ENCODE data around the gene PRKCA. TPM values are rescaled to one million over a fixed set of nuclear protein-coding genes. Genes with fewer than 3 reads are reported as not detected.

Gene PRKCA
- total and polyA plus RNA-seq, 2 donors (not counting 3 experiments of a cell fraction or from before 2014, with no cell fraction given) = 7.5 to 34.2 TPM

DNA sequence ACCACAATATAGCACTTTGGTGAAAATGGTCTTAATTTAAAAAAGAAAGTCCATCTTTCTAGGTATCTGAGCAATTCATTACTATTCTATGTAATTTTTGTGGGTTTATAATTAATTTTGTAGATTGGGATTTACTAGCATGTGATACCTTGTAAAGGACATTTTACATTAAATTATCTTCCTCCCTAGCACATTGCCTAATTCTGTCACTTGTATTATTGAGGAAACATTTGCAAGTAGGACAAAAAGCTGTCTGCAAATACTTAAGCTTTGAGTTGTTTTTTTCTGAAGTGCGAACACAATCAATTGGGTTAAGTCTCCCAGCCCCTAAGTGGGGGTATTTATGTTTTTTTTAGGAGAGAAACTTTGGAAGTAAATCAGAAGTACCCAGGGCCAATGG is 167.0 kb downstream of the PRKCA start:
- FAIRE-seq = no peak
- TF ChIP-seq GATA2 (IDR thresholded peaks at IDR 0.05; ENCODE audit: insufficient read depth, insufficient read length, low read depth, low read length) (no peak), JUN (IDR thresholded peaks at IDR 0.05; ENCODE audit: borderline replicate concordance, insufficient read depth, insufficient read length, low read depth) (no peak), FOS (IDR thresholded peaks at IDR 0.05; ENCODE audit: borderline replicate concordance, insufficient read depth, low read length) (no peak), POLR2A (IDR thresholded peaks at IDR 0.05; ENCODE audit: low read depth, low read length) (no peak), EZH2 (IDR thresholded peaks at IDR 0.05; ENCODE audit: borderline replicate concordance, low read depth, low read length, severe bottlenecking) (no peak), CTCF (IDR thresholded peaks at IDR 0.05; ENCODE audit: extremely low read depth in 1 of 2, insufficient read depth in 1 of 2, low read depth in 1 of 2, low read length in 2 of 2) (no peak), POLR2AphosphoS5 (IDR thresholded peaks at IDR 0.05; ENCODE audit: insufficient read depth, low read depth, low read length) (no peak), MAX (IDR thresholded peaks at IDR 0.05; ENCODE audit: insufficient read depth, insufficient read length) (no peak), MYC (IDR thresholded peaks at IDR 0.05; ENCODE audit: low read depth, low read length) (no peak)
- Histone ChIP-seq H3K79me2 (ENCODE audit: control insufficient read depth, insufficient read depth, low read length) (peaks cover under 1% of the 10 kb centered on the region), H3K36me3 (ENCODE audit: control insufficient read depth in 2 of 2, extremely low read depth in 1 of 2, insufficient read depth in 2 of 2, low read length in 2 of 2) (no peaks in the 10 kb centered on the region), H3K4me2 (ENCODE audit: insufficient read depth, low read length) (no peak overlapping the region), H4K20me1 (replicated peaks; ENCODE audit: control insufficient read depth, extremely low read depth, insufficient read depth, low read length) (no peaks in the 10 kb centered on the region), H3K9me1 (replicated peaks; ENCODE audit: control insufficient read depth, extremely low read depth, insufficient read depth, low read length) (no peaks in the 10 kb centered on the region), H2AFZ (ENCODE audit: low read depth, low read length) (no peak overlapping the region), H3K27ac (ENCODE audit: insufficient read depth, low read depth, low read length) (no peak overlapping the region), H3K4me3 (replicated peaks in 1 of 3; ENCODE audit: insufficient read depth in 1 of 3, low read depth in 1 of 3, low read length in 3 of 3) (no peak overlapping the region), H3K9me3 (replicated peaks; ENCODE audit: control insufficient read depth, insufficient read depth, low read length) (no peaks in the 10 kb centered on the region), H3K27me3 (ENCODE audit: control insufficient read depth in 2 of 2, insufficient read depth in 2 of 2, low read length in 2 of 2) (no peaks in the 10 kb centered on the region), H3K9ac (replicated peaks; ENCODE audit: extremely low read depth, insufficient read depth, low read length) (no peak overlapping the region), H3K4me1 (ENCODE audit: control insufficient read depth, extremely low read depth, insufficient read depth, low read length) (peaks cover 38% of the 10 kb centered on the region)
- BruUV-seq (replicated peaks) = no TSS peak
- dilution Hi-C loops (cut with MboI; ENCODE audit: extremely low pct_ligation_motif_present, low sequenced_read_pairs) (no loop called here), intact Hi-C loops (cut with micrococcal nuclease) (no loop called here)
- CTCF ChIA-PET = interaction anchor here (1.1 kb wide), 1 partner anchor 15 kb away, joined by 4 read pairs; no protein-coding TSS in a partner anchor
- POLR2A ChIA-PET = interaction anchor here (0.6 kb wide), 1 partner anchor 1335 kb away, joined by 3 read pairs; no protein-coding TSS in a partner anchor
- no peak for DNase-seq (ENCODE audit: low read depth, low spot score)

Measured in endothelial cell of umbilical vein (primary cell).